H1 (cell line): Measurements from ENCODE around the gene ACTRT3. TPM values are rescaled to one million over a fixed set of nuclear protein-coding genes. Genes with fewer than 3 reads are reported as not detected.

ENCODE experiments used
- CTCF ChIA-PET: fragments of 300-600 bp; sonication (Branson Sonifier 250); formaldehyde crosslinking; loops from one replicate; lab custom pipeline; 2021; ENCODE audit not compliant: partially characterized antibody; lab: Charles Lee
- POLR2A ChIA-PET: fragments of 300-600 bp; sonication (Branson Sonifier 250); formaldehyde crosslinking; loops from one replicate; lab custom pipeline; 2021; ENCODE audit warnings: inconsistent platforms; ENCODE audit not compliant: partially characterized antibody; lab: Charles Lee
- DNase-seq, 2 experiments: peaks; one replicate each; pipeline versions ENCODE4 v3.0.0 to v3.0.0-alpha.2; 2010 to 2022; ENCODE audit warnings: low spot score in 2 of 2, low read depth in 1 of 2, mixed read lengths in 1 of 2
- FAIRE-seq: peaks from 2 replicates; lab custom pipeline; 2011; peaks lifted over from hg19 to GRCh38; lab: Jason Lieb, UNC
- H2AFZ ChIP-seq: 2 replicates; pipeline ENCODE4 v1.8.1; 2012; ENCODE audit warnings: low read length, inconsistent platforms
- H2AK5ac ChIP-seq: 2 replicates; pipeline ENCODE4 v1.6.1; 2013; ENCODE audit warnings: low read depth, low read length
- H2BK120ac ChIP-seq: replicated peaks from 2 replicates; pipeline ENCODE3; 2013; ENCODE audit warnings: low read depth, low read length, inconsistent platforms
- H2BK12ac ChIP-seq: 2 replicates; pipeline ENCODE4 v1.6.1; 2013; ENCODE audit warnings: low read depth, low read length
- H2BK15ac ChIP-seq: 2 replicates; pipeline ENCODE4 v1.6.1; 2013; ENCODE audit warnings: low read length
- H2BK20ac ChIP-seq: 2 replicates; pipeline ENCODE4 v1.6.1; 2013; ENCODE audit warnings: low read length
- H2BK5ac ChIP-seq: 2 replicates; pipeline ENCODE4 v1.6.1; 2013; ENCODE audit warnings: low read depth, low read length
- H3K14ac ChIP-seq: 2 replicates; pipeline ENCODE4 v1.6.1; 2013; ENCODE audit warnings: inconsistent platforms; ENCODE audit not compliant: insufficient read length
- H3K18ac ChIP-seq: 2 replicates; pipeline ENCODE4 v1.6.1; 2013; ENCODE audit warnings: low read length; ENCODE audit errors: extremely low read depth
- H3K23ac ChIP-seq: 2 replicates; pipeline ENCODE4 v1.6.1; 2013; ENCODE audit warnings: inconsistent platforms; ENCODE audit not compliant: insufficient read length
- H3K23me2 ChIP-seq: 2 replicates; pipeline ENCODE4 v1.6.1; 2013; ENCODE audit warnings: low read depth, low read length
- H3K27ac ChIP-seq: 2 replicates; pipeline ENCODE4 v1.6.1; 2011; ENCODE audit warnings: low read depth, low read length, inconsistent platforms
- H3K27me3 ChIP-seq, 4 experiments: replicated peaks in 1 of 4; 1 replicate in 1 of 4; 2 replicates in 3 of 4; pipeline versions ENCODE4 v1.6.1 to v1.8.1; 2011 to 2013; ENCODE audit warnings: low read length in 3 of 4, mild to moderate bottlenecking in 3 of 4, inconsistent platforms in 2 of 4, mixed read lengths in 2 of 4, moderate library complexity in 1 of 4; ENCODE audit not compliant: control insufficient read depth in 3 of 4, insufficient read depth in 3 of 4; ENCODE audit errors: extremely low read depth in 1 of 4
- H3K36me3 ChIP-seq, 4 experiments: 2 replicates each; pipeline versions ENCODE4 v1.6.1 to v1.8.1; 2011 to 2013; ENCODE audit warnings: mild to moderate bottlenecking in 4 of 4, low read length in 3 of 4, moderate library complexity in 2 of 4, control low read depth in 1 of 4, inconsistent platforms in 1 of 4; ENCODE audit not compliant: insufficient read depth in 4 of 4, control insufficient read depth in 2 of 4
- H3K4ac ChIP-seq: replicated peaks from 2 replicates; pipeline ENCODE3; 2013; ENCODE audit warnings: low read length, low read depth, mixed read lengths, inconsistent platforms; ENCODE audit not compliant: insufficient read length
- H3K4me1 ChIP-seq, 4 experiments: replicated peaks in 1 of 4; 1 replicate in 1 of 4; 2 replicates in 3 of 4; pipeline versions ENCODE4 v1.6.1 to v1.8.1; 2011 to 2013; ENCODE audit warnings: low read length in 3 of 4, inconsistent platforms in 2 of 4, mixed read lengths in 1 of 4; ENCODE audit not compliant: insufficient read depth in 4 of 4, control insufficient read depth in 3 of 4
- H3K4me2 ChIP-seq, 2 experiments: 2 replicates each; pipeline versions ENCODE4 v1.6.1 to v1.8.1; 2011 to 2013; ENCODE audit warnings: low read depth in 2 of 2, low read length in 2 of 2, control low read depth in 1 of 2, inconsistent platforms in 1 of 2, mild to moderate bottlenecking in 1 of 2; ENCODE audit not compliant: insufficient read depth in 1 of 2
- H3K4me3 ChIP-seq, 4 experiments: fragments of 200-600, 300-600 bp in 1 of 4; sonication (generic), shearing (Covaris generic), sonication (Bioruptor Twin) in 1 of 4; 2 replicates each; pipeline versions ENCODE4 v1.5.1 to v1.8.1; 2011 to 2016; ENCODE audit warnings: low read length in 4 of 4, low read depth in 3 of 4, control low read depth in 2 of 4, inconsistent platforms in 2 of 4, mild to moderate bottlenecking in 2 of 4, mixed read lengths in 1 of 4, moderate library complexity in 1 of 4; ENCODE audit not compliant: insufficient read depth in 2 of 4; ENCODE audit errors: extremely low read depth in 1 of 4
- H3K56ac ChIP-seq: replicated peaks from 2 replicates; pipeline ENCODE3; 2013; ENCODE audit warnings: low read depth, mild to moderate bottlenecking, mixed read lengths, low read length, inconsistent platforms; ENCODE audit not compliant: insufficient read length
- H3K79me1 ChIP-seq: 2 replicates; pipeline ENCODE4 v1.6.1; 2013; ENCODE audit warnings: low read depth, low read length, control low read depth
- H3K79me2 ChIP-seq, 2 experiments: 2 replicates each; pipeline versions ENCODE4 v1.6.1 to v1.8.1; 2012 to 2013; ENCODE audit warnings: low read length in 2 of 2, mild to moderate bottlenecking in 2 of 2, inconsistent platforms in 1 of 2; ENCODE audit not compliant: insufficient read depth in 2 of 2, control insufficient read depth in 1 of 2
- H3K9ac ChIP-seq, 4 experiments: replicated peaks in 1 of 4; 1 replicate in 1 of 4; 2 replicates in 3 of 4; pipeline versions ENCODE4 v1.6.1 to v1.8.1; 2011 to 2013; ENCODE audit warnings: low read depth in 3 of 4, low read length in 3 of 4, control low read depth in 2 of 4, mild to moderate bottlenecking in 2 of 4, moderate library complexity in 2 of 4, inconsistent platforms in 1 of 4; ENCODE audit errors: extremely low read depth in 1 of 4
- H3K9me3 ChIP-seq, 2 experiments: 2 replicates each; pipeline versions ENCODE4 v1.6.1 to v1.8.1; 2012 to 2013; ENCODE audit warnings: mild to moderate bottlenecking in 2 of 2, moderate library complexity in 2 of 2, control low read depth in 1 of 2, inconsistent platforms in 1 of 2, low read depth in 1 of 2, low read length in 1 of 2, mixed read lengths in 1 of 2; ENCODE audit not compliant: insufficient read depth in 2 of 2
- H4K20me1 ChIP-seq, 2 experiments: replicated peaks in 1 of 2; 2 replicates each; pipeline versions ENCODE3 to v1.8.1; 2011 to 2013; ENCODE audit warnings: inconsistent platforms in 2 of 2, low read length in 2 of 2, mild to moderate bottlenecking in 1 of 2; ENCODE audit not compliant: insufficient read depth in 2 of 2, control insufficient read depth in 1 of 2
- H4K5ac ChIP-seq: 2 replicates; pipeline ENCODE4 v1.6.1; 2013; ENCODE audit warnings: low read length, low read depth, mixed read lengths, inconsistent platforms; ENCODE audit not compliant: insufficient read length
- H4K8ac ChIP-seq: 2 replicates; pipeline ENCODE4 v1.8.0; 2013; ENCODE audit warnings: mild to moderate bottlenecking, moderate library complexity, low read length, inconsistent platforms; ENCODE audit not compliant: insufficient read depth; ENCODE audit errors: extremely low read depth
- H4K91ac ChIP-seq: replicated peaks from 2 replicates; pipeline ENCODE3; 2013; ENCODE audit warnings: low read length, mixed read lengths, inconsistent platforms; ENCODE audit not compliant: insufficient read length
- RAD21 ChIP-seq, 2 experiments: IDR thresholded peaks in 1 of 2; conservative IDR thresholded peaks in 1 of 2; 2 replicates each; pipeline ENCODE4 v1.6.1; 2011; ENCODE audit warnings: low read depth in 2 of 2, low read length in 2 of 2, improper control_type of control experiment in 1 of 2, inconsistent platforms in 1 of 2, mild to moderate bottlenecking in 1 of 2, moderate library complexity in 1 of 2
- TCF12 ChIP-seq: IDR thresholded peaks from 2 replicates; pipeline ENCODE4 v1.6.1; 2011; ENCODE audit warnings: low read depth, mild to moderate bottlenecking, low read length
- WGBS, 2 experiments: shearing (Covaris generic) in 1 of 2; methylation state at CpG; one replicate each; pipeline versions ENCODE4 v1.1.6 to v1.1.7; 2013 to 2015; ENCODE audit warnings: low lambda C conversion rate in 2 of 2, mixed read lengths in 2 of 2, inconsistent platforms in 1 of 2, low coverage in 1 of 2, missing lambda C conversion rate in 1 of 2; ENCODE audit not compliant: insufficient replicate concordance in 2 of 2, insufficient coverage in 1 of 2, insufficient read length in 1 of 2; ENCODE audit errors: extremely low coverage in 1 of 2, missing lambda C conversion rate in 1 of 2; 5-methylcytosine and 5-hydroxymethylcytosine counted together
- polyA plus RNA-seq, 7 experiments: library from polyadenylated mRNA; depleted of rRNA in 3 of 7; stranded (reverse) in 5 of 7; unstranded in 2 of 7; fragments of >200 nt in 5 of 7; fragments of 200-250 nt in 2 of 7; gene quantifications; 1 replicate in 5 of 7; 2 replicates in 1 of 7; 4 replicates in 1 of 7; pipeline versions ENCODE4 v1.2.1 to v1.2.3, GENCODE V29; 2011 to 2013; ENCODE audit warnings: missing spikeins in 2 of 7, mixed read lengths in 2 of 7
- total RNA-seq: library from RNA; stranded (reverse); fragmentation: NEBNext Ultra II Directional; extraction: Animal tissue kit (Norgen Biotek cat#: 25700); gene quantifications from 2 replicates; pipeline ENCODE4 v1.2.1, GENCODE V29; 2021
- TF ChIP-seq, protein P1 (sequence below), 3 experiments: IDR thresholded peaks; 1 replicate in 2 of 3; 2 replicates in 1 of 3; pipeline versions ENCODE4 v1.5.1 to v1.6.1; 2011; ENCODE audit warnings: low read length in 3 of 3, mild to moderate bottlenecking in 3 of 3, inconsistent platforms in 2 of 3, low read depth in 1 of 3, moderate library complexity in 1 of 3; ENCODE audit not compliant: insufficient read depth in 1 of 3; ENCODE audit errors: control extremely low read depth in 1 of 3

The ACTRT3 gene
- total and polyA plus RNA-seq, 2 of the 8 experiments (the other 6 are each of a cell fraction or from before 2014, with no cell fraction given) = 3.4 to 5.9 TPM

DNA sequence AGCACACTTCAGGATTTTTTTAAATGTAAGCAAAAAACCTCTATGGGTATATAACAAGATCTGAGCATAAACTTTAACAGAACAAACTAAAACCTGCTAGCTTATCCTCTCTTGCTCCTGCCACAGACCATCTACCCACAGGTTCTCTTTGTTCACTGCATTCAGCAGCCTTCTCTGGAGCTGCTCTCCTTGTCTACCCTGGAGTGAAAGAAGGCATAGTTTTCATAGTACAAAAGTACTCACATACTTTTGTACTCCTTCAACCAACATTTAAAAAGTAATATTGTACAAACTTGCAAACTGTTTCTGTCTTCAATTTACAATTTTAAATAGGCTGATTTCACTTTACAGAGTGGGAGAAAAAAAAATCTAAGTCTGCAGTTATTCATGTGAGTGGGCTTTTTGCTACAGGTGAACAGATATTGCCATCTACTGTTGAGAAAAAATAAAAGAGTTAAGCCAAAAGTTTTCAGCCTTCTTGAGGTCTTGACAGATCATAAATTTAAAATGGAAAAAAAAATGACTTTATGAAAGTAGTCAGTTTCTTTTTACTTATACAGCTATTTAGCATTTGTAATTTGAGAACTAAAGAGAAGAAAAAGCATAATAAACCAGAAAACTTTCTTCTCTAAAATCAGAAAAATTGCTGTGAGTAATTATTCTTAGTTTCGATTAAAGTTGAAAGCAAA, 24.9 kb downstream of the ACTRT3 start:
- Histone ChIP-seq H4K91ac (no peak overlapping the region), H2BK12ac (no peak overlapping the region), H3K9ac (no peak overlapping the region), H2BK20ac (no peak overlapping the region), H3K27ac (no peak overlapping the region), H3K14ac (no peak overlapping the region), H4K5ac (no peak overlapping the region), H3K4ac (no peak overlapping the region), H4K20me1 (no peaks in the 10 kb centered on the region), H3K4me1 (peaks cover 0 to 5% (median 0%) of the 10 kb centered on the region in 4 experiments; a peak in 2 of 7 replicates), H2BK15ac (no peak overlapping the region), H3K18ac (0 out of 2 replicates have a peak overlapping the region, but pooled peaks have one; percentile 40), H3K36me3 (no peaks in the 10 kb centered on the region), H3K79me1 (no peaks in the 10 kb centered on the region), H3K79me2 (no peaks in the 10 kb centered on the region), H2AFZ (no peak overlapping the region), H3K4me2 (no peak overlapping the region), H2AK5ac (no peak overlapping the region), H2BK120ac (no peak overlapping the region), H2BK5ac (no peak overlapping the region), H4K8ac (no peak overlapping the region), H3K23me2 (no peaks in the 10 kb centered on the region), H3K56ac (no peak overlapping the region), H3K9me3 (no peaks in the 10 kb centered on the region), H3K4me3 (no peak overlapping the region), H3K23ac (no peak overlapping the region), H3K27me3 (peaks cover 0 to 1% (median 0%) of the 10 kb centered on the region in 4 experiments; a peak in 1 of 7 replicates)
- POLR2A ChIA-PET = no interaction called here
- CTCF ChIA-PET = interaction anchor here (0.6 to 5.6 kb wide), 29 partner anchors 14 to 898 kb away, joined by 3 to 31 read pairs (median 3); no protein-coding TSS in a partner anchor
- TF ChIP-seq RAD21 (IDR thresholded peaks at IDR 0.05 in 1 of 2, conservative IDR thresholded peaks at IDR 0.05 in 1 of 2; ENCODE audit: low read depth in 2 of 2, low read length in 2 of 2) (peak; percentile 71 to 82), TCF12 (no peak)
- TF ChIP-seq, protein P1, sequence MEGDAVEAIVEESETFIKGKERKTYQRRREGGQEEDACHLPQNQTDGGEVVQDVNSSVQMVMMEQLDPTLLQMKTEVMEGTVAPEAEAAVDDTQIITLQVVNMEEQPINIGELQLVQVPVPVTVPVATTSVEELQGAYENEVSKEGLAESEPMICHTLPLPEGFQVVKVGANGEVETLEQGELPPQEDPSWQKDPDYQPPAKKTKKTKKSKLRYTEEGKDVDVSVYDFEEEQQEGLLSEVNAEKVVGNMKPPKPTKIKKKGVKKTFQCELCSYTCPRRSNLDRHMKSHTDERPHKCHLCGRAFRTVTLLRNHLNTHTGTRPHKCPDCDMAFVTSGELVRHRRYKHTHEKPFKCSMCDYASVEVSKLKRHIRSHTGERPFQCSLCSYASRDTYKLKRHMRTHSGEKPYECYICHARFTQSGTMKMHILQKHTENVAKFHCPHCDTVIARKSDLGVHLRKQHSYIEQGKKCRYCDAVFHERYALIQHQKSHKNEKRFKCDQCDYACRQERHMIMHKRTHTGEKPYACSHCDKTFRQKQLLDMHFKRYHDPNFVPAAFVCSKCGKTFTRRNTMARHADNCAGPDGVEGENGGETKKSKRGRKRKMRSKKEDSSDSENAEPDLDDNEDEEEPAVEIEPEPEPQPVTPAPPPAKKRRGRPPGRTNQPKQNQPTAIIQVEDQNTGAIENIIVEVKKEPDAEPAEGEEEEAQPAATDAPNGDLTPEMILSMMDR (IDR thresholded peaks at IDR 0.05; ENCODE audit: control extremely low read depth in 1 of 3, insufficient read depth in 1 of 3, low read depth in 1 of 3, low read length in 3 of 3) = peak in 1 of 3 experiments; percentile 19; a peak in 1 of 4 replicates
- WGBS, 2 experiments = 43% methylated on average over 1 of the region's 1 CpG; no CpG with 5 or more reads in 1 of the 2 experiments
- FAIRE-seq = peak; percentile 7
- DNase-seq = no peak
